NCI-H1105 treated with DMSO at 0.1 percent for 48 hours (cell line): ENCODE measurements around the gene CLEC16A.

Source experiments
- DNase-seq: peaks from one replicate; lab custom pipeline; 2025; lab: John Stamatoyannopoulos, UW

Gene CLEC16A

GRCh38 chr16:11045441-11045840 is 101.1 kb downstream of the CLEC16A start:
- DNase-seq: no peak

GRCh38 chr16:11045846-11046245 is 101.5 kb downstream of the CLEC16A start:
- DNase-seq: no peak

- no peak for DNase-seq
Observed at GRCh38 chr16:11046382-11046931, 102.1 kb downstream of the CLEC16A start.

DNA sequence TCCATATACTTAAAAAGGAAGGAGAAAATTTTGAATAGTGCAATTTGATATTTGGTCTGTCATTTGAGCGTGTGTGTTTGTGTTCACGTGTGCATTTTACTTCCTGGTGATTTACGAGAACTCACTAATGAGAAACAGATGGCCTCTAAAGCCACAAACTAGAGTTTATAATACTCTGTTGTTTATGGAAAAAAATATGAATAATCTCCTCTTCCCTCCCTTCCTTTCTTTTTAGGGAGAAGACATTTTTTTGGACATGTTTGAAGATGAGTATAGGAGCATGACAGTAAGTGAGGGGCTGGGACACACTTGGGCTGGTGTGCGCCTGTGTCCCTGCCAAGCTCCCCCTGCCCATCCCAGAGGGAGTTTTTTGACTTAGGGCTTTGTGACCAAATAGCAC is 102.7 kb downstream of the CLEC16A start:
- DNase-seq: no peak

DNA sequence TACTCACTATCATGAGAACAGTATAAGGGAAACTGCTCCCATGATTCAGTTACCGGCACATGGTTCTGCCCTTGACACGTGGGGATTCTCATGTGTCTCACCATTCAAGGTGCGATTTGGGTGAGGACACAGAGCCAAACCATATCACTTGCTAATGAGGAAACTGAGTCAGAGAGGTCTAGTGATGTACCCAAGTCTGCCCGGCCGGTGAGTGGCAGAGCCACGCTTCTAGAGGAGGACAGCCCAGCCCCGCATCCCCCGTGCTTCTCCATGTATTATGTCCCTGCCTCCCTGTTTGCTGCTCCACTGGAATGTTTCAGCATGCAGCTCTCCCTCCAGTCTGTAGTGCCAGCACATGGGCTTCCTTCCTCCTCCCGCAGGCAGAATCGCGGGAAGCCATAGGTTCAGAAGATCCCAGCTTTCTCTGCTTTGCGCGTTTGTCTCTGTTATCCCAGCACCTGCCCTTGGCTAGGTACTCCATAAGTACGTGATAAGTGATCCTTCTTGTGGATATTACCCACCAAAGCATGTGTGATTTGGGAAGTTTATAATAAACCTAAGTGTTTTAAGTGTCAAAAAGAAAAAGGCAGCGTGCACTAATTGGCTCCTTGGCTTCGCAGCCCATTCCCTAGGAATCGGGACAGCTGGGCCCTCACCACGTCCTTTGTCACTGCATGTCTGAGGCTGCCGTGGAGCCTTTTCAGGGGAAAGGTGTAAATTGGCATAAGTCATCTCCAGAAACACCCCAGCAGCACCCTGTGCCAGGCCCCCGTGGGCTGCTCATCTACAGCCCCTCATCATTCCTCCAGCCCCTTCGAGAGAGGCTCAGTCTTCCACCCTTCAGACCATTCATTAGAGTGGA is 103.8 kb downstream of the CLEC16A start:
- no peak for DNase-seq

DNA sequence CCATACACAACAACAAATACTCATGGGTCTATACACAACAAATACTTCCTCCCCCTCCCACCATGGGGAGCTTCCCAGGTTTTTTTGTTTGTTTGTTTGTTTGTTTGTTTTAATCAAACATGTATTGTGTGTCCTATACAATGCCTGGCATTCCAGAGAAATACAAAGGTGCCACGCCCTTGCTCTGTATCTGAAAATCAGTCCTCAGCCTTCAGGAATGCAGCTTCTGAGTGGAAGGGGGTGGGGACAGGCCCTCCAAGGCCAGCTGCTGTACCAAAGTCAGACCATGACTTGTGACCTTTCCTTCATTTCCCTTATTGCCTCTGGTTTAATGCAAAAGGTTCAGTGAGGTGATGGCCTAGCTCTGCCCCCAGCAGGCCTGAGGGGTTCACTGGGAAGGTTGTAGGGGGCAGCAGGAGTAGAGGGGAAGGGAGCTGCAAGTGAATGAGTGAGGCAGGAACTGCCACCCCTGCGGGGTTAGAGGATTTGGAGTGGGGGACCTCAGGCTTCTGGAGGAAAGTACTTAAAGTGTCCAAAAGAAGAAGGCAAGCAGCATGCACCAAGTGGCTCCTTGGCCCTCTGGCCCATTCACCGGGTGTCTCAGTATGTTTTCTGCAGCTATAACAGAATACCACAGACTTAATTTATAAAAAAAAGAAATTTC is 105.2 kb downstream of the CLEC16A start:
- DNase-seq: no peak

DNA sequence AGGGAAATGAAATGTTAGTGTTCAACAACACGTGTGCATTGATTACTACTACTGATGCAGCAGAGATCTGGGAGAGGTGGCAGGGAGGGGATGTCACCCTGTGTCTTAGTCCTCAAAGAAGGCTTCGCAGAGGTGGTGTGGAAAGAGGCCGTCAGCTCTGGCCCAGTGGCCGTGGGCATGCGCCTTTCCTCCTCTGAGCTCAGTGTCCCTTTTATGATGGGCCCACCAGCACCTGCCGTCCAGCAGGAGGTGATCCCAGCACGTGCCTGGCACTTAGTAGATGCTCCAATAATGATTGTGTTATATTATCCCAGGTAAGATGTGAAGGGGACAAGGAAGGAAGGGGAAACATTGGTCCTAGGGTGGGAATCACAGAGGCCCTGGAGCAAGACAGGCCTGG is 106.2 kb downstream of the CLEC16A start:
- no peak for DNase-seq

DNA sequence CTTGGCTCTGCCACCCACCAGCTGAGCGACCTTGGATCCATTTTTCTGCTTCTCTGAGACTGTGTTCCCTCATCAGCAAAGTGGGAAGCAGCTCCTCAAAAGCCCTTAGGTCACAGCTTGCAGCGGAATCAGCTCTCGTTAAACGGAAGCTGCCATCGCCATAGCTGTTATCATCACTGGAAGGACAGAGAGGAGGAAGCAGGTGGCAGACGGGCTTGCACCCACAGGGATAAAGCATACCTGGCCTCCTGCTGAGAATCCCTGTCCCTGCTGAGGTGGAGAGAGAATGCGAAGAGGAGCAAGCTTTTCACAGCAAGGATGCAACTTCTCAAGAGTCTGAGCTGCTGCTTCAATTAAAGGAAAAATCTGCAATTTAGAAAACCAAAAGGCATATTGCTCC is 106.6 kb downstream of the CLEC16A start:
- no peak for DNase-seq

DNA sequence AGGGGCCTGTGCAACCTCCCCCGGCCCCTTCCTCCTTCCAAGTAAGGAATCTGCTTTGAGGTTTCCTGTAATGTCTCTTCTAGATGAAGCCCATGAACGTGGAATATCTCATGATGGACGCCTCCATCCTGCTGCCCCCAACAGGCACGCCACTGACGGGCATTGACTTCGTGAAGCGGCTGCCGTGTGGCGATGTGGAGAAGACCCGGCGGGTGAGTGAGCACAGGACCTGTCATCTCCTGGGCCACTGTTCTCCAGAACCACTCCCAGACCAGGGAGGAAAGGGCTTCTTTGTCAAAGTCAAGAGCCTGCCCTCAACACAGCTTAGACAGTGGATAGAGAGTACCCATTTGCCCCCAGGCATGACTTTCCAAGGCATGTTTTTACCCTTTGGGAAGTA is 107.1 kb downstream of the CLEC16A start:
- DNase-seq: no peak

- DNase-seq: no peak
Observed at GRCh38 chr16:11051879-11052808, 107.8 kb downstream of the CLEC16A start.

GRCh38 chr16:11053916-11054460 is 109.6 kb downstream of the CLEC16A start:
- DNase-seq: no peak

- no peak for DNase-seq
Observed at GRCh38 chr16:11056090-11056992, 112.0 kb downstream of the CLEC16A start.

DNA sequence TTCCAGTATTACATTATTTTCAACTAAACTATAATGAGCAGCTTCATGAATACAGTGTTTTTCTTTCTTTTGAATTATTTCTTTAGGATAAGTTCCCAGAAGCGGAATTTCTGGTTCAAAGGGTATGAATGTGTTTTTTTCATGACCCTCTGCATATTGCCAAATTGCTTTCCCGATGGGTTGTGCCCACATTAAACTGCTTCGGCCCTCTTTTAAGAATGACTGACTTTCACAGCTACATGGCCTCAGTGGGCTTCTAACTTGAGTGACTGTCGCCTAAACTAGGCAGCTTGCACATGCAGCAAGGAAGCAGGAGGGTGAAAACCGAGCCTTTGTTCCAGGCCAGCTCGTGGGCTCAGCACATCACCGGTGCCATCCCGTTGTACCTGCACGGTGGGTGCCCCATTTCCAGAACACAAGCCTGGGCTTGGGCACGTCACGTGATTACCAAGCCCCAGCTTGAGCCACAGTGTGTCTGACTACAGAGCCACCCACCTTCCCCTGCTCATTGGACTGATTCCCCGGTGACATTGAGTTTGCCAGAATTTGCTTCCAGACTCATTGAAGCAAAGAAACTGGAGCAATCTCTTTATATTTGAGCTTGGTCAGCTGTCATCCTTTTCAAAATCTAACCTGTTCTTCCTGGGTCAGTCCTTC is 112.8 kb downstream of the CLEC16A start:
- no peak for DNase-seq

GRCh38 chr16:11057711-11058345 is 113.5 kb downstream of the CLEC16A start:
- no peak for DNase-seq

- DNase-seq: no peak
Observed at GRCh38 chr16:11058832-11059231, 114.5 kb downstream of the CLEC16A start.

- no peak for DNase-seq
Observed at GRCh38 chr16:11059588-11059987, 115.2 kb downstream of the CLEC16A start.

GRCh38 chr16:11060364-11060763 is 116.0 kb downstream of the CLEC16A start:
- DNase-seq: no peak

- no peak for DNase-seq
Observed at GRCh38 chr16:11060842-11061241, 116.5 kb downstream of the CLEC16A start.

GRCh38 chr16:11061629-11062270 is 117.4 kb downstream of the CLEC16A start:
- DNase-seq: no peak
